ENCODE results near the gene RPL7A. TPM values are rescaled to one million over a fixed set of nuclear protein-coding genes. Genes with fewer than 3 reads are reported as not detected.
"Not testable (repeated sequence)": the region's sequence is repeated elsewhere in the genome, so short reads cannot be mapped to it uniquely, and the experiment has no call there.

Gene RPL7A
- total RNA-seq, 1 experiment from 2014 or later = 2,696 TPM

DNA sequence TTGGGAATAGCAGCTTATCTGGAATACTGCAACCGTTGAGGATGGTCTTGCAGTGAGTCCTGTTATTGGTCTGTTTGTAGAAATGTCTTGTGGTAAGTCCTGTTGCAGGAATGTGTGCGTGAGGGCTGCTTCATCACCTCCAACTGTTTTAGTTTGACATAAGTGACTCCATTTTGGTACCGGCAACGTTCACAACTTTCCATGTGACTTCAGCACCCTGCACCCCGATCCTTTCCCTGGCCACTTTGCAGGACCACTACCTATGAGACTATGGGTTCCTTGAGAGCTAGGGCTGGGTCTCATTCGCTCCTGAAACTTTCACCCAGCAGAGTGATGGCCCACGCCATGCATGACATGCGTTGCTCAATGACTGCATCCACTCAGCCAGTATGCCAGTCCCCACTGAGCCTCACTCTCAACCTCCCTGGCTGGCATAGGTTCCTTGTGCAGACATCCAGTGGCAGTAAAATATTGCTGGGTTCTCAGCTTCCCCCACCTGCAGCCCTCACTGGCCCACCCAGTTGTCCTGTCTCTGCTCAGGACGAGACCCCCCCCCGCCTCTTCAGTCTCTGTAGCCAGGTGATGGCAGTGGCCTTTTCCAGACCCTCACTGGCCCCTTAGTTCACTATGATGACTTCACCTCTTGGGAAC is 20.1 kb upstream of the RPL7A start:
- no peak for DNase-seq (ENCODE audit: low spot score)

DNA sequence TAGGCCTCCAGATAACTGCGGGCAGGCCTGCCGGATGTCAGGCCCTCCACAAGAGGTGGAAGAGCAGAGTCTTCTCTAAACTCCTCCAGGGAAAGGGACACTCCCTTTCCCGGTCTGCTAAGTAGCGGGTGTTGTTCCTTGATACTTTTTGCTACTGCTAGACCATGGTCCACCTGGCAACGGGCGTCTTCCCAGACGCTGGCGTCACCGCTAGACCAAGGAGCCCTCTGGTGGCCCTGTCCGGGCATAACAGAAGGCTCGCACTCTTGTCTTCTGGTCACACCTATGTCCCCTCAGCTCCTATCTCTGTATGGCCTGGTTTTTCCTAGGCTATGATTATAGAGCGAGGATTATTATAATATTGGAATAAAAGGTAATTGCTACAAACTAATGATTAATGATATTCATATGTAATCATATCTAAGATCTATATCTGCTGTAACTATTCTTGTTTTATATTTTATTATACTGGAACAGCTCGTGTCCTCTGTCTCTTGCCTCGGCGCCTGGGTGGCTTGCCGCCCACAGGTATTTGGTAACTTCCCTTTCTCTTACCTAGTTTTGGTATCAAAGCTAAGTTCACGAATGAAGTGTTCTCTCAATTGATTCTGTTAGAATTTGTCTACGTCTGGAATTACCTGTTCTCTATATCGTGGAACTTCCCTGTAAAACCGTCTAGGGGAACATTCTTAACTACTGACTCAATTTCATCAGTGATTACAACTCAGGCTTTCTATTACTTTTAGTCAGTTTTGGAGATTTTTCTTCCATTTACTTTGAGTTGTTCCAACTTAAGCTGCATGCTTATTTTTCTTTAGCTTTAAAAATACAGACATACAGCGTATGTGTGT is 18.5 kb upstream of the RPL7A start:
- not testable (repeated sequence) for DNase-seq (ENCODE audit: low spot score)

DNA sequence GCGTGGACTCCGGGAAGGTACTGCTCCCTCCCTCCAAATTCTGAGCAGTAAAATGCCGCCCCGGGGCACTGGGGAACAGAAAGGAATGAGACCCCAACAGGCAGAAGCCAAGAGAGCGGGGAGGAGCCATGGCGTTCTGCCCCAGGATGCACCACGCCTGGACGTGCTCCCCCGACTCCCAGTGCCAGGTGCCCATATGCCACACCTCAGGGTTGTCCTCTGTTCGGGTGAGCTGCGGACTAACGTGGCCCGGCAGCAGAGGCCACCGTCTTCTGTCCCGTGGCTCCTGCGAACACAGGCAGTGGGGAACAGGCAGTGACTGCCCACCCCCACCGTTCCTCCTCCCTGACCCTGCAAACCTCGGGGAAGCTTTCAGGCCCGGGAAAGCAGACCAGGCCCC is 16.8 kb upstream of the RPL7A start:
- DNase-seq (ENCODE audit: low spot score) = no peak

DNA sequence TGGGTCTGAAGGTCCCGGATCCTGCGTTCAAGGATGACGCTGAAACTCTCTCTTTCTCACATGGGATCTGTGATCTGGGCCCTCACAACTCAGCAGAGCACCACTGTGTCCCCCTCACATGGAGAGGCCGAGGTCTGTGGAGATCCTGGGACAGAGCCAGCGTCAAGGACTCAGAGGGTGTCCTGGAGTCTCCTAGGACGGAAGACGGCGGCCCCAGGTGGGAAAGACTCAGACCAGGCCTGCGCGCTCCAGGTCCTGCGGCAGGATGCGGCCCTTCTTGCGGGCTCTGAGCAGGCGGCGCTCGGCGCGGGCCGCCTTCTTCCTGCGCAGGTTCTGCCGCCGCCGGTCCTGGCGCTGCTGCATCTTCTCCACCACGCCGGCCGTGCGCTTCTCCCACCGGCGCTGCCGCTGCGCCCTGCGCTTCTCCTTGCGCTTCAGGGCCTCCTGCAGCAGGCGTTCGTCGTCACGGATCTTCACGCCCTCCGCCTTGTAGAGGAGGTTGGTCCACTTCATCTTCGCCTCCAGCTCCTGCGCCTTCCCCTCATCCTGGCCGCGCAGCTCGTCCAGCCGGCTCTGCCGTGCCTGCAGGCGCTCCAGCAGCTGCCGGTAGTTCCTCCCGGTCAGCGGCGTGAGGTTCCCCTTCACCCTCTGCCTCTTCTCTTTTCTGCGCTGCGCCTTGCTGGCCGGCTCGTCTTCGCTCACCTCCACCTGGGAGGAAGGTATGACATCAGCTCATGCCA is 16.2 kb upstream of the RPL7A start:
- no peak for DNase-seq (ENCODE audit: low spot score)

DNA sequence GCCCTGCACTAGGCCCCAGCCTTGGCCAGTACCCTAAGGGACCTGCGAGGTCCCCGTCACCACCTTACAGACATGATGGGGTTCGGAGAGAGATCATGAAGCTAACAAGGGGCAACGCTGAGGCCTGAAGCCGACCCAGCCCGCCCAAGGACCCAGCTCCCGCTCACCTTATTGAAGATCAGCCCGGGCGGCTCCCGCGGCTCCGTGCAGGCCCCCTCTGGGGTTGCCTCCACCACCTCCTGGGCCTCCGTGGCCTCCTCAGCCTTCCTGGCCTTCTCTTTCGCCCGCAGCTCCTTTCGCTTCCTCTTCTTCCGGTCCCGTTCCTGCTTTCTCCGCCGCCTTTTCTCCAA is 15.7 kb upstream of the RPL7A start:
- DNase-seq (ENCODE audit: low spot score) = no peak

DNA sequence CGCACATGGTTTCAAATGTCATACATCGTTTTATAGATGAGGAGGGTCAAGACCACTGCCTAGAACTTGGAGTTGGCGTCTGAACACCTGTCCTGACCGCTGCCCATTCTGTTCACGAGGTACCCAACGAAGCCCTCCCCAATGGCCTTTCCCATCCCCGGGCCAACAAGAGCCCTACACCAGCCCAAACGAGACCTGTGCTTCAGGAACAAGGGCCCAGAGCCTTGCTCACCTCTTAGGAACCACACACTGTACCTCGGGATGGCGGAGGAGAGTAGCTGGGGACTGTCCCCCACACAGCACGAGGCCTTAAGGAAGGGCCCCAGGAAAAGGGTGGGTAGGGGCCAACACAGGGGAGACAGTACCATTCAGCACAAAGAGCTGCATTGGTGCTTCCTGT is 15.0 kb upstream of the RPL7A start:
- no peak for DNase-seq (ENCODE audit: low spot score)

DNA sequence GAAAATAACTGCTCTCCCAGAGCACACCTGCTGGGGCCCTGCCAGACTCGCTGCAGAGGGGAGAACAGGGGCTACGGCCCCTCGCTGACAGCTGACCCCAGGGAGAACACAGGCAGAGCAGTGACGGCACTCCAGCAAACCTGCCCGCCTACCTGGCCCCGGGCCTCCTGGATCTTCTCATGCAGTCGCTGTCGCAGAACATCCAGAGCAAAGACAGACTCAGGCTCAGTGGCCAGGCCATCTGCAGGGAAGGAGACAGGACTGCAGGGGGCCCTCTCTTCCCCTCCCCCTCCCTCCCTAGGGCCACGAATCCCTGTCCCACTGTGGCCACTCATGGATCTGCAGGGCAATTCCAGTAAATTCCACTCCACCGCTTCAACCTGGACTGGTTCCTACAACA is 14.5 kb upstream of the RPL7A start:
- no peak for DNase-seq (ENCODE audit: low spot score)

DNA sequence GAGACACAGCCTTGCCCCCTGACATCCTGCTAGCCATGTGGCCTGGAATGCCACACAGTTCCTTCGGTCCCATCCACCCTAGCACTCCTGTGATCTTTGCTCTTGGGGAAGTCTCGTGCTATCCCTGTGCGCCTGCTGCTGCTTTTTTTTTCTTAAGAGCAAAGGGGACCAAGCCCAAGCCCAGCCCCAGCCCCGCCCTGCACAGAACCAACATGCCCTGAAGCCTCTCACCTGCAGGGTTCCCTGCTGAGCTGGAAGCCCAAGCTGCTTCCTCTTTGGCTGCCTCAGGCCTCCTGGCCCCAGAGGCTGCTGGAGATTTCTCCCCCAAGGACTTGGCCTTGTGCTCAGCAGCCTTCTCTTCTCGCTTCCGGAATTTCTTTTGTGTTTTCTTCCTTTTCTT is 13.9 kb upstream of the RPL7A start:
- no peak for DNase-seq (ENCODE audit: low spot score)

DNA sequence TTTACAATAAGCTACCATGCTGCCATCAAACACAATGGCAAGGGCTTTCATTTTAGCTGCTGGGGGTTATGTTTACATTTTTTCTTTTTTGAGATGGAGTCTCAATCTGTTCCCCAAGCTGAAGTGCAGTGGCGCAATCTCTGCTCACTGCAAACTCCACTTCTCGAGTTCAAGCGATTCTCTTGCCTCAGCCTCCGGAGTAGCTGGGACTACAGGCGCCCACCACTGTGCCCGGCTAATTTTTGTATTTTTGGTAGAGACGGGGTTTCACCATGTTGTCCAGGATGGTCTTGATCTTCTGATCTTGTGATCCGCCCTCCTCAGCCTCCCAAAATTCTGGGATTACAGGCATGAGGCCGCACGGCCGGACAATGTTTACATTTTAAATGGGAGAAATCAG is 13.1 kb upstream of the RPL7A start:
- not testable (repeated sequence) for DNase-seq (ENCODE audit: low spot score)

DNA sequence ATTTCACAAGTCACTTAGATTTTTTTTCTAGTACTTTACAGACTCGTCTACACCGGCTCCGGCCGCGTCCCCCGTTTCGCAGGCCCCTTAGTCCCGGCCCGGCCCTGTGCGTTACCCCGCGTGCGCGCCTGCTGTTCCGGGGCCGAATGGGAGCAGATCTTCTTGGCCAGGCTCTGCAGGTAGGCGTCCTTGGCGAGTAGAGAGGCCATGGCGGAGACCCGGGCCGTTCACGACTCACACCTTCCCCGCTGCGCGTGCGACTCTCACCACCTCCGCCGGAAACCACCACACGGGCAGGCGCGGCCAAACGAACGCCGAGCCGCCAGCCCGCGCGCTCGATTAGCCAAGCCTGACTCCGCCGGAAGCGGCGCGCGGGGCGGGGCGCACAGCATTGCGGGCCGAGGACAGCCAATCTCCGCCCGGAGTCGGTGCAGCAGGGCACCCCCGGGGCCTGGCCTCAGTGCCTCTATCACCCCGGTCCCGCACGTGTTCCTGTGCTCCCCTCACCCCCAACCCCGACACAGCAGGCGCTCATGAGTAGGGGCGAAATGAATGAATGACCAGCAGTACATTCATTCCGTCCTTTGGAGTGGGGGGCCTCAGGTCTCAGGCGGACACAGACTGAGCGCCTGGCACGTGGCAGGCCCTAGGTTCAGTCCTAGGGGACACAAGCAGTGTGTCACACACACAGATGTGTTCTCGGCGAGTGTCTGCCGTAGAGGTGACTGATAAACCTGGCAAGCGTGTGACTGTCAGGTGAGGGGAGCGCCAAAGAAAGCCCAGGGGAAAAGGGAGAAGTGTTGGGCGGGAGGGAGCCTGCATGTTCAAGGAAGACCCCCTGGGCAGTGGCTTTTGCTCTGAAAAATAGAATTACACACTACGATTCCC is 11.8 kb upstream of the RPL7A start, which contains the start of gene SURF6:
Gene SURF6, minus strand, starts transcription at position 265 of the 888 bp plus-strand sequence. Its CDS starts 56 bp downstream, at position 209.
- peak; percentile 83 for DNase-seq (ENCODE audit: low spot score)

DNA sequence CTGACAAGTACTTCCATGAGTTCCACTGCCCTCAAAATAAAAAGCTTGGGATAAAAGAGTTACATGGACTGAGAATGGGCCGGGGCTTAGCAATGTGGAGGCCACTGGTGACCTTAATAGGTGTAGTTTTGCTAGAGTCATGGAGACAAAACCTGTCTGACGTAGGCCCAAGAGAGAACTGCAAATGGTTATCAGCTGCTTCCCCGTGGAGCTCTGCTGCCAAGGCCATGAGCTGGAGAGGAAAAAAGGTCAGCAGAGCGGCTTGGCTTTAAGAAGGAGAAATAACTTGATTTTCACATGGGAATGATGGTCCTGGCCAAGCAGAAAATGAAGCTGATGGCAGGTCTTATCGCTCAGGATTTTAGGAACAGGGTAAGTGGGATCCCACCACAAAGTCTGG is 8.4 kb upstream of the RPL7A start:
- DNase-seq (ENCODE audit: low spot score) = no peak

DNA sequence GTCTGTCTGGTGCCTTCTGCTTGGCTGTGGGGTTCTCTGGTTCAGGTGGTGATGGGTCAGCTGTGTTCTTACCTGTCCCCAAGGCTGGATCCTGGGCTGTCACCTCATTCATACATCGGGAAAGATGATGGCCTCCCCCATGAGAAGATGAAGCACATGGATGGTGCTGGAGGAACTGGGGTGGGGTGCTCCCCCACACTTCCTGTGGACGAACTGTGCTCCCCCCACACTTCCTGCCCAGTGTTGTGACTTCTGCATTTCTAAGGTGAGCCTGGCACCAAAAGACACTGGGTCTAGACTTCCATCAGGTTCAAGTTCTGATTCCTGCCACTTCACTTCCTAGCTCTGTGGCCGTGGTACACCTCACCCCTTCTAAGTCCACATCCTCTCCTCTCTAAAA is 7.8 kb upstream of the RPL7A start:
- DNase-seq (ENCODE audit: low spot score) = no peak

DNA sequence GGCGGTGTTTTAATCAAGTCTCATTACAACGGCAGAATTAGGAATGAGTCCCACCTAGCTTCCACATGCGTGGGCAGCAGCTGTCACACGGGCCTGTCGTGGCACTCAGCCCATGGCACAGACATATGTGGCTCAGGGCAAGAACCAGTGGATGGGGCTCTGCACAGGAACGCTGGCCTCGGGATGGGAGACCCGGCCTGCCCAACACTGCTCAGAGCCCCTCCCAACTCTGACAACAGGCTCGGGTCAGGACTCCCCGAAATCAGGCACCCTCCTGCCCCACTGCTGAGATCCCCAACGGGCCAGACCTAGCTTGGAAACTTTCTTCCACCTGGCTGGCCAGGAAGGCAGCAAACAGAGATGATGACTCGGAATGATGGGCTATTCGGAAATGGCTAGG is 7.1 kb upstream of the RPL7A start:
- DNase-seq (ENCODE audit: low spot score) = no peak

DNA sequence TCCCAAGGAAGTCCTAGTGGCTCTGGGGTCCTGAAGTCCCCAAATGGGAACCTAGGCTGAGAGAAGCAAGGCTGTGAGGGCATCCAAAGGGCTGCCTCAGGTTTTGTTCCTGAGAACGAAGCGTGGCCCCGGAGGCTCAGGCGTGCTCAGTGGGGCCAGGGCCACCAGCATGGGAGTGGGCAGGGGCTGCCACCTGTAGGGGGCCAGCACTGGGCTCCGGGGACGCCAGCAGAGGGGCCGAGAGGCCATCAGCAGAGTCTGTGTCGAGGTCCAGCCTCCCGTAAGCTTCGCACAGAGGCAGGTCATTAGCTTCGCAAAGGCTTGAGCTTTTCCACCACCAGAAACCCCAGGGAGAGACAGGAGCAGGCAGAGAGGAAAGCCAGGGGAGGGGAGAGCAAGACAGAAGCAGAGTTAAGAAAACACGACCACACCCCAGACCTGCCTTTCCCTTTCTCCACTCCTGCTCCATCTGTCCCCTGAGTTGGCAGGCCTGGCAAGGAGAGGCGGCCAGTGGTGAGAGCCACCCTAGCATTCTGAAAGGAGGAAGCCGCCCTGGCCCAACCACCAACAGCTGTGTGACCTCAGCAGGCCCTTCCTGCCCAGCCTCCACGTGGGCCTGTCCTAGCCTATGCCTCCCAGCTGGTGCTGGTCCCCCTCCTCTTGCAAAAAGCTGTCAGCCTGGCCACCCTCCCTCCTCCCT is 6.5 kb upstream of the RPL7A start:
- DNase-seq (ENCODE audit: low spot score) = no peak

DNA sequence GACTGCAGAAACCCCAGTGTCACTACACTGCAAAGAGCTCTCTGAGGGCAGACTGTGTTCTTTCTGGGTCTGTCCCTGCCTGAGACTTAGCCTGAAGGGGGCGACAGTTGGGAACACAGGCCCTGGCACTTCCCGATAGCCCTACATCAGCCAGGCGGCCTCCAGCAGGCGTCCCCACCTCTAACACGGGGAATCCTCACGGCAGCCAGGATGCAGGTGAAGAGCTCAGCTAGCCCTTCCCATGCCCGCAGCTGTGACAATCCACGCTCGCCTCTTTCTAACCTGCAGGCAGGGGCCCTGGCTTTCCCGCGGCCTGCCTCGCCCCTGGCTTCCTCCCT is 6.0 kb upstream of the RPL7A start:
- no peak for DNase-seq (ENCODE audit: low spot score)

DNA sequence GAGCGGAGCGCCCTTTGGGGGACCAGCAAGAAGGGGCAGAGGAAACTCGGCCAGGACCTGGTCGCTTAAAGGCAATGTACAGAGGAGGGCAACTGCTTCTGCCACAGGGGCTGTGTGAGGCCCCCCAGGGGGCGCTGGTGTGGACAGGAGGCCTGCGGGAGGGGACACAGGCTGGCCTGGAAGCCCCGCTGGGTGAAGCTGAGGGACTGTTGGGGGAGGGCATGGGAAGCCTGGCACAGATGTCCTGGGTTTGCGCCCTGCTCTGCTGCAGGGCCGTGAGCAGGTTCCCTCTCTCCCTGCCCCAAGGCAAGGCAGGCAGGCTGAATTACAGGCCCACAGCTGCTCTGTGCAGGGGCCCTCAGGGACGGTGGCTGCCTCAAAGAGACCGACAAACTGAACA is 5.4 kb upstream of the RPL7A start:
- DNase-seq (ENCODE audit: low spot score) = no peak

DNA sequence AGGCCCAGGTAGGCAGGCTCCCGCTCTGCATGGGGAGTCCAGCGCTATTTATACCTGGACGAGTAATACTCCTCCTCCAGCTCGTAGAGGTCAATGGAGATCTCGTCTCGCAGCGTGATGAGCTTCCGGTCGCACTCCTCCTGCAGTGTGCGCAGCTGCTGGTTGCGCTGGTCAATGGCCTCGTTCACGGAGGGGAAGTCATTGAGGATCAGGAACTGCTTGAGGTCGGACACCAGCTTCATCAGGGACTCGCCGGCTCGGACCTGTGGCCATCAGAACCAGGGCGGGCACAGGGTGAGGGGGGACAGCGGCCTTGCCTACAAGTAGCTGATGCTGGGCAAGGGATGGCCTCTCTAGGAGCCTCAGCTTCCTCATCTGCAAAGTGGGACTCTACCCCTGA is 3.9 kb upstream of the RPL7A start:
- DNase-seq (ENCODE audit: low spot score) = no peak

DNA sequence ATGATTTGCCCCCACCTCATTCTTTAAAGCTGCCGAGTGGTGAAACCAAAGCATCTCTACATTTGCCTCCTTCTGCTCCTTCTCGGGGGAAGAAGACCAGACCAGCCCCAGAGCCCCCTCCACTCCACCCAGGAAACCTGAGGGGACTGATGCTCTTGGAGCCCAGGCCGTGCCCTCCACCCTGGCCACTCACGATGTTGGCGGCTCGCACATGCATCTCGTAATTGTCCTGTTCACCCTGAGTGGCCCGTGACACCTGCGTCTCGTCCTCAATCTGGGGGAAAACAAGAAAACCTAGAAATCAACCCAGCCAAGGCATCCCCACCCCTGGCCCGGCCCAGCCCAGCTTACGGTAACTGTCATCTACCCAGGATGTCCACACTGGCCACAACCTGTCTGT is 3.0 kb upstream of the RPL7A start:
- DNase-seq (ENCODE audit: low spot score) = no peak

DNA sequence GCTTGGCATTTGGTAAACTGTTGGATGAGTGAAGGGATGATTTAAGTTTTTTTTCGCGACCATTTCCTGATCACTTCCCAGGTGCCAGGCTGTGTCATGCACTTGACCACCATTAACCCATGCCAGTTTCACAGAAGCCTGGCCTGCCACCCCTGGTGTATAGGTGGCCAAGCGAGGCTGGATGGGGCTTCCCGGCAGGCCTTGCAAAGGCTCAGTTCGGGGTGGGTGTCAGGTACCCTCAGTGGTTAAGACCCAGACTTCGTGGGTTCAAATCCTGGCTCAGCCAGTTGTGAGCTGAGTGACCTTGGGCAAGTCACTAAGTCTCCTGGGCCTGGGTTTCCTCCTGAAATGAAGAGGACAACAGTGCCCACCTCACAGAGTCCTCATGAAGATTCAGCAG is 2.4 kb upstream of the RPL7A start:
- DNase-seq (ENCODE audit: low spot score) = no peak

DNA sequence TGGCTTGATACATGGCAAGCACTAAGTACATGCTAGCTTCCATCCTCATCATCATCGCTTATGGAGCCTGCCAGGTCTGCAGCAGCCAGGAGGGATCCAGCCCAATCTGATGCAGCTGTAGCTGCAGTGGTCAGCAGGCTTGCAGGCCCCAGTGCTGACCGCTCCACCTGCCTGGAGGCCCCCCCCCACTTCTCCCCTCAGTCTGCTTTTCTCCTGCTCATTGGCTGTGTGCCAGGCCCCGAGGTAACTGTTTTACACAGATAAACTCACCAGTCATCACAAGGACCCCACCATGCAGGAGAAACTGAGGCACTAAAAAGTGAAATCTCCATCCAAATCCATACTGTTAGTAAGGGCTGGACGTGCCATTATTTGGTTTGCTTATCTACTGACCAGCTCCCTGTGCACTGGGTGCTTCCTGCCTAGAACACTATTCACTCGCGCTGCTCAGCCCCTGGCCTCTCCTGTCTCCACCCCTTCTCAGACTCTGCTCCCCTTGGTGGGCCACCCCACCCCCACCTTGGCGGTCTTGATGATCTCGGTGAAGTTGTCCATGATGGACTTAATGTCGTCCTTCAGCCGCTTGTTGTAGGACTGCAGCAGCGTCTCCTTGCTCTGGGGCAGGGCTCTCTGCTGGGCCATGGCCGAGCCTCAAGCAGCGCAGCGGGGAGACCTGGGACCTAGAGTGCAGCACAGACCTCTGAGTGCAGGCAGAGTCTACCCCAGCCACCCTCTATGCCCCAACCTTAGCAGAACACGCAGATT is 1.8 kb upstream of the RPL7A start:
- DNase-seq (ENCODE audit: low spot score) = no peak
